MM.1S (cell line): ENCODE data around the gene FLG2.

Source experiments
- EZH2 ChIP-seq: fragments of 300-600 bp; sonication (generic); optimal IDR thresholded peaks from 2 replicates; pipeline ENCODE3; 2017; ENCODE audit warnings: low read depth, mild to moderate bottlenecking, antibody characterized with exemption, low read length, mixed read lengths
- EZH2phosphoT487 ChIP-seq: fragments of 300-600 bp; sonication (generic); IDR thresholded peaks from 2 replicates; pipeline ENCODE4 v1.6.1; 2018; ENCODE audit warnings: antibody characterized with exemption, low read length
- TF ChIP-seq, protein P1 (sequence below): fragments of 300-600 bp; sonication (generic); IDR thresholded peaks from 2 replicates; pipeline ENCODE4 v1.5.1; 2016; ENCODE audit warnings: antibody characterized with exemption, low read length, mixed read lengths

GRCh38 chr1:152398812-152399698, 39.2 kb upstream of the FLG2 start:
- TF ChIP-seq, protein P1, sequence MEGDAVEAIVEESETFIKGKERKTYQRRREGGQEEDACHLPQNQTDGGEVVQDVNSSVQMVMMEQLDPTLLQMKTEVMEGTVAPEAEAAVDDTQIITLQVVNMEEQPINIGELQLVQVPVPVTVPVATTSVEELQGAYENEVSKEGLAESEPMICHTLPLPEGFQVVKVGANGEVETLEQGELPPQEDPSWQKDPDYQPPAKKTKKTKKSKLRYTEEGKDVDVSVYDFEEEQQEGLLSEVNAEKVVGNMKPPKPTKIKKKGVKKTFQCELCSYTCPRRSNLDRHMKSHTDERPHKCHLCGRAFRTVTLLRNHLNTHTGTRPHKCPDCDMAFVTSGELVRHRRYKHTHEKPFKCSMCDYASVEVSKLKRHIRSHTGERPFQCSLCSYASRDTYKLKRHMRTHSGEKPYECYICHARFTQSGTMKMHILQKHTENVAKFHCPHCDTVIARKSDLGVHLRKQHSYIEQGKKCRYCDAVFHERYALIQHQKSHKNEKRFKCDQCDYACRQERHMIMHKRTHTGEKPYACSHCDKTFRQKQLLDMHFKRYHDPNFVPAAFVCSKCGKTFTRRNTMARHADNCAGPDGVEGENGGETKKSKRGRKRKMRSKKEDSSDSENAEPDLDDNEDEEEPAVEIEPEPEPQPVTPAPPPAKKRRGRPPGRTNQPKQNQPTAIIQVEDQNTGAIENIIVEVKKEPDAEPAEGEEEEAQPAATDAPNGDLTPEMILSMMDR, result peak; percentile 59
- TF ChIP-seq EZH2 (no peak), EZH2phosphoT487 (no peak)
